ENCODE data around the gene RNU6-8. TPM values are rescaled to one million over a fixed set of nuclear protein-coding genes. Genes with fewer than 3 reads are reported as not detected.

Gene RNU6-8
- total and polyA plus RNA-seq, 8 donors, result not detected

DNA sequence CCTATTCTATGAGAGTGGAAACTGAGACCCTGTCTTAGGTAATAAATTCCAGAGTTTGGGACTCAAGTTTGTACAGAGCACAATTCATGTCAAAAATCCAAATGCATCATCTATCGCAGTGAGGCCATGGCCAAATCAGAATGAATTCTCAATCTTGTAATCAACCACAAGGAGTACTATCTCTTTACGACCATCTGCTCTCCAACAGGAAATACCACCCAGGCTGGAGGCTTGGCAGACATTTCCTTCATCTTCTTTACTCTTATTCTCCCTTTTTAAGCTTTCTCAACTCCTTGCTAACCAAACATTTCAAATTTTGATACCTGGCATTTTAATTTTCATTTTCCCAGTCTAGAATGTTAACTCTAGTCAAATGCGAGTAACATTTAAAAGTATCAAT, 33.9 kb downstream of the RNU6-8 start:
- Histone ChIP-seq H3K36me3 (no peaks in the 10 kb centered on the region), H3K27me3 (no peaks in the 10 kb centered on the region), H3K4me3 (no peak overlapping the region), H3K4me1 (no peaks in the 10 kb centered on the region), H3K27ac (no peak overlapping the region), H3K9me3 (no peaks in the 10 kb centered on the region)
- no peak for TF ChIP-seq CTCF (IDR thresholded peaks at IDR 0.05)
- 87 to 88% methylated on average over 3 of the region's 3 CpGs for WGBS, 2 donors
- DNase-seq (no peak), FAIRE-seq (no peak), ATAC-seq (no peak)
- intact Hi-C loops (cut with DNase I), result no loop called here

DNA sequence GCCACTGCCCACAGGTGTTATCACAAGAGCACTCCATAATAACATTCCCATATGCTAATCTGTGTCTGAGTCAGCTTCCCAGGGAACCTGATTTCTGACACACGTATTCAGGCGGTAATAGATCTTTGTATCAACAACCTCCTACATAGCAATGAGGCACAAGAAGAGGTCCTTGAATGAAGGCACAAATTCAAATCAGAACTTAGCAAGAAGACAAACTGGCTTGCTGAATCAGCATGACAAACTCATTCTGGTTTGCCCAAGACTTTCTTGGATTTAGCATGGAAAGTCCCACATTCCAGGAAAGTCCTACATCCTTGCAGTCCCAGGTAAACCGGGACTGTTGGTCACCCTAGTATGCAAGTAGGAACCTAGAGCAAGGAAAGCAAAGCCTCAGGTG, 35.2 kb downstream of the RNU6-8 start:
- 68 to 83% methylated on average over 3 of the region's 3 CpGs for WGBS, 2 donors
- no peaks in the 10 kb centered on the region for H3K4me1 ChIP-seq
- no peak overlapping the region for H3K4me3 ChIP-seq
- intact Hi-C loops (cut with DNase I), result no loop called here
- no peak for TF ChIP-seq CTCF (IDR thresholded peaks at IDR 0.05)
- H3K36me3 ChIP-seq, result no peaks in the 10 kb centered on the region
- ATAC-seq (no peak), FAIRE-seq (no peak), DNase-seq (no peak)
- H3K27me3 ChIP-seq, result no peaks in the 10 kb centered on the region
- H3K27ac ChIP-seq, result no peak overlapping the region
- H3K9me3 ChIP-seq, result no peaks in the 10 kb centered on the region

GRCh38 chr14:32166924-32167323, 36.1 kb downstream of the RNU6-8 start:
- H3K27me3 ChIP-seq, result no peaks in the 10 kb centered on the region
- no peak overlapping the region for H3K4me3 ChIP-seq
- no peak overlapping the region for H3K27ac ChIP-seq
- DNase-seq (no peak), FAIRE-seq (no peak), ATAC-seq (no peak)
- no peaks in the 10 kb centered on the region for H3K36me3 ChIP-seq
- intact Hi-C loops (cut with DNase I), result no loop called here
- no peaks in the 10 kb centered on the region for H3K9me3 ChIP-seq
- no peak for TF ChIP-seq CTCF (IDR thresholded peaks at IDR 0.05)
- no peaks in the 10 kb centered on the region for H3K4me1 ChIP-seq
- 79 to 85% methylated on average over 1 of the region's 1 CpG for WGBS, 2 donors

DNA sequence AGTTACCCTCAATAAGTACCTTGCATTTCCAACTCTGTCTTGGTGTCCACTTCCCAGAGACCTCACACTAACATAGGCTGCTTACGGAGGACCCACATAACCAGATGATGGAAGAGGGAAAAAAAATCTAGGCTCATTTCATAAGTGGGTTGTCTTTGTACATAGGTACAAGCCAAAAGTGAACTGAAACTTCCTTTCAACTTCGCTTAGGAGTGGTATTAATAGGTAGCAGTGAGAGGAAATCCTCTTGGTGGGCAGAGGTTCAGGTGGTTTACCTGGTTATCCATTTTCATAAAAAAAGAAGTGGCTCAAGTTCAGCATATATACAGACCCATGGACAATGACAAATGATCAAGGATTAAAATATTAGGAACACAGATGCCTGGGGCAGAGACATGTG, 37.0 kb downstream of the RNU6-8 start:
- no peak for DNase-seq
- 92 to 96% methylated on average over 2 of the region's 2 CpGs for WGBS, 2 donors
- Histone ChIP-seq H3K27ac (no peak overlapping the region), H3K4me3 (no peak overlapping the region), H3K27me3 (no peaks in the 10 kb centered on the region), H3K9me3 (no peaks in the 10 kb centered on the region), H3K36me3 (no peaks in the 10 kb centered on the region), H3K4me1 (no peaks in the 10 kb centered on the region)
- intact Hi-C loops (cut with DNase I), result no loop called here
- no peak for FAIRE-seq
- TF ChIP-seq CTCF (IDR thresholded peaks at IDR 0.05), result no peak
- no peak for ATAC-seq

Other genes with a start within 250 kb of the RNU6-8 start
- 10 to 100 TPM; 49.0 to 81.8 (median 59.8) TPM for gene ARHGAP5, start 126.0 kb downstream of the RNU6-8 start, total RNA-seq
- gene ARHGAP5, start 126.0 kb downstream of the RNU6-8 start, polyA plus RNA-seq, result 10 to 100 TPM in 1 of 2 donors, 1 to 10 TPM in 1; 7.1 to 15.7 TPM
- not detected for gene RNU6-7, start 1.2 kb downstream of the RNU6-8 start, total RNA-seq
- not detected for gene RNU6-7, start 1.2 kb downstream of the RNU6-8 start, polyA plus RNA-seq
- gene AKAP6, start 126.0 kb upstream of the RNU6-8 start, total RNA-seq, result 1 to 10 TPM; 1.7 to 2.2 (median 2.0) TPM
- gene AKAP6, start 126.0 kb upstream of the RNU6-8 start, polyA plus RNA-seq, result under 1 TPM; 0.34 to 0.35 TPM